ENCODE measurements around the gene TLE1.

- TF ChIP-seq CTCF (conservative IDR thresholded peaks at IDR 0.05 in 1 of 2, IDR thresholded peaks at IDR 0.05 in 1 of 2; ENCODE audit: extremely low read depth in 1 of 2, insufficient read depth in 1 of 2, low read depth in 1 of 2, low read length in 2 of 2): no peak
- no peak for TF ChIP-seq EZH2 (IDR thresholded peaks at IDR 0.05; ENCODE audit: borderline replicate concordance, low read length)
These were observed 105.2 kb downstream of the TLE1 start for GRCh38 chr9:81584099-81584498.
